HUES6 (cell line): ENCODE results near the gene MRPL33.
"Not testable (repeated sequence)": the region's sequence is repeated elsewhere in the genome, so short reads cannot be mapped to it uniquely, and the experiment has no call there.

Experiments used
- H3K27ac ChIP-seq: 2 replicates; pipeline ENCODE4 v1.7.0; 2013; ENCODE audit warnings: low read depth, mild to moderate bottlenecking, low read length, inconsistent platforms
- H3K27me3 ChIP-seq: 2 replicates; pipeline ENCODE4 v1.6.1; 2013; ENCODE audit warnings: low read length; ENCODE audit not compliant: control insufficient read depth, insufficient read depth
- H3K36me3 ChIP-seq: 2 replicates; pipeline ENCODE4 v1.6.1; 2013; ENCODE audit warnings: low read length; ENCODE audit not compliant: control insufficient read depth, insufficient read depth
- H3K4me1 ChIP-seq: 2 replicates; pipeline ENCODE4 v1.6.1; 2013; ENCODE audit warnings: low read length; ENCODE audit not compliant: control insufficient read depth, insufficient read depth
- H3K4me3 ChIP-seq: 2 replicates; pipeline ENCODE4 v1.5.1; 2013; ENCODE audit warnings: low read depth, low read length
- H3K9ac ChIP-seq: one replicate; pipeline ENCODE4 v1.6.1; 2013; ENCODE audit warnings: mild to moderate bottlenecking, low read length
- H3K9me3 ChIP-seq: 2 replicates; pipeline ENCODE4 v1.6.1; 2013; ENCODE audit warnings: low read depth, low read length; ENCODE audit not compliant: control insufficient read depth, insufficient read depth

Gene MRPL33

GRCh38 chr2:27762951-27763906, 8.3 kb upstream of the MRPL33 start:
- Histone ChIP-seq H3K4me1 (no peaks in the 10 kb centered on the region), H3K36me3 (no peaks in the 10 kb centered on the region), H3K9me3 (no peaks in the 10 kb centered on the region), H3K9ac (no peak overlapping the region), H3K27me3 (peaks cover 6% of the 10 kb centered on the region; the same call in 1 of the 2 replicates), H3K4me3 (no peak overlapping the region), H3K27ac (no peak overlapping the region)

GRCh38 chr2:27763907-27764267, 7.6 kb upstream of the MRPL33 start:
- Histone ChIP-seq H3K4me3 (no peak overlapping the region), H3K4me1 (no peaks in the 10 kb centered on the region), H3K27ac (no peak overlapping the region), H3K9ac (no peak overlapping the region), H3K9me3 (no peaks in the 10 kb centered on the region), H3K36me3 (no peaks in the 10 kb centered on the region), H3K27me3 (peaks cover 11% of the 10 kb centered on the region; the same call in 1 of the 2 replicates)

- H3K4me3 ChIP-seq, H3K9ac ChIP-seq, H3K27ac ChIP-seq, H3K36me3 ChIP-seq, H3K4me1 ChIP-seq, H3K9me3 ChIP-seq: not testable (repeated sequence)
- H3K27me3 ChIP-seq = peaks cover 11% of the 10 kb centered on the region; the same call in 1 of the 2 replicates
Observed at GRCh38 chr2:27764526-27764925, 7.0 kb upstream of the MRPL33 start.

GRCh38 chr2:27765621-27766286, 5.8 kb upstream of the MRPL33 start:
- Histone ChIP-seq H3K27me3 (peaks cover 11% of the 10 kb centered on the region; the same call in 1 of the 2 replicates), H3K4me3 (peak overlapping the region; percentile 23; the same call in 1 of the 2 replicates), H3K9ac (no peak overlapping the region), H3K36me3 (no peaks in the 10 kb centered on the region), H3K9me3 (no peaks in the 10 kb centered on the region), H3K27ac (no peak overlapping the region), H3K4me1 (peaks cover 1% of the 10 kb centered on the region; the same call in 1 of the 2 replicates)

GRCh38 chr2:27766287-27766661, 5.2 kb upstream of the MRPL33 start:
- peaks cover 6% of the 10 kb centered on the region; the same call in 1 of the 2 replicates for H3K4me1 ChIP-seq
- peaks cover 11% of the 10 kb centered on the region; the same call in 1 of the 2 replicates for H3K27me3 ChIP-seq
- no peak overlapping the region for H3K9ac ChIP-seq
- no peak overlapping the region for H3K27ac ChIP-seq
- H3K36me3 ChIP-seq = no peaks in the 10 kb centered on the region
- no peaks in the 10 kb centered on the region for H3K9me3 ChIP-seq
- H3K4me3 ChIP-seq = peak overlapping the region; percentile 23; the same call in 1 of the 2 replicates

- H3K4me3 ChIP-seq = peak overlapping the region; percentile 98
- peak overlapping the region; percentile 88 for H3K9ac ChIP-seq
Observed at GRCh38 chr2:27771202-27771547, 344 bp upstream of the MRPL33 start.

GRCh38 chr2:27772804-27773203, 1.3 kb downstream of the MRPL33 start:
- peaks cover 23% of the 10 kb centered on the region for H3K36me3 ChIP-seq
- H3K27me3 ChIP-seq = peaks cover 9% of the 10 kb centered on the region; the same call in 1 of the 2 replicates
- peaks cover 14% of the 10 kb centered on the region for H3K4me1 ChIP-seq
- H3K4me3 ChIP-seq = peak overlapping the region; percentile 98
- no peak overlapping the region for H3K27ac ChIP-seq
- H3K9ac ChIP-seq = no peak overlapping the region
- H3K9me3 ChIP-seq = no peaks in the 10 kb centered on the region

More at GRCh38 chr2:27771202-27771547, 344 bp upstream of the MRPL33 start:
- H3K27ac ChIP-seq = peak overlapping the region; percentile 75
- no peaks in the 10 kb centered on the region for H3K9me3 ChIP-seq
- peaks cover 11% of the 10 kb centered on the region; the same call in 1 of the 2 replicates for H3K27me3 ChIP-seq
- H3K4me1 ChIP-seq = peaks cover 14% of the 10 kb centered on the region
- H3K36me3 ChIP-seq = peaks cover 15% of the 10 kb centered on the region

GRCh38 chr2:27773959-27774358, 2.4 kb downstream of the MRPL33 start:
- H3K9me3 ChIP-seq = no peaks in the 10 kb centered on the region
- H3K4me1 ChIP-seq = peaks cover 14% of the 10 kb centered on the region
- no peak overlapping the region for H3K4me3 ChIP-seq
- H3K9ac ChIP-seq = no peak overlapping the region
- peaks cover 28% of the 10 kb centered on the region for H3K36me3 ChIP-seq
- no peak overlapping the region for H3K27ac ChIP-seq
- no peaks in the 10 kb centered on the region for H3K27me3 ChIP-seq

- no peaks in the 10 kb centered on the region for H3K9me3 ChIP-seq
Observed at GRCh38 chr2:27776097-27776496, 4.6 kb downstream of the MRPL33 start.

GRCh38 chr2:27776696-27777095, 5.2 kb downstream of the MRPL33 start:
- no peak overlapping the region for H3K9ac ChIP-seq
- H3K4me1 ChIP-seq = peaks cover 8% of the 10 kb centered on the region
- H3K27ac ChIP-seq = no peak overlapping the region
- H3K4me3 ChIP-seq = no peak overlapping the region
- peaks cover 33% of the 10 kb centered on the region for H3K36me3 ChIP-seq
- H3K27me3 ChIP-seq = no peaks in the 10 kb centered on the region
- no peaks in the 10 kb centered on the region for H3K9me3 ChIP-seq

More at GRCh38 chr2:27776097-27776496, 4.6 kb downstream of the MRPL33 start:
- no peak overlapping the region for H3K27ac ChIP-seq
- no peak overlapping the region for H3K4me3 ChIP-seq
- H3K27me3 ChIP-seq = no peaks in the 10 kb centered on the region
- no peak overlapping the region for H3K9ac ChIP-seq
- peaks cover 33% of the 10 kb centered on the region for H3K36me3 ChIP-seq
- H3K4me1 ChIP-seq = peaks cover 10% of the 10 kb centered on the region
